H9 (cell line): ENCODE measurements around the gene AKAP11. TPM values are rescaled to one million over a fixed set of nuclear protein-coding genes. Genes with fewer than 3 reads are reported as not detected.

Experiments
- DNase-seq: peaks from one replicate; pipeline ENCODE4 v3.0.0-alpha.2; 2017
- H2AFZ ChIP-seq: one replicate; pipeline ENCODE4 v1.6.1; 2013; ENCODE audit warnings: mild to moderate bottlenecking, low read length, control low read depth, moderate library complexity
- H2AK5ac ChIP-seq: 2 replicates; pipeline ENCODE4 v1.6.1; 2013; ENCODE audit warnings: low read length, control low read depth, mixed read lengths; ENCODE audit not compliant: insufficient read length
- H2BK120ac ChIP-seq: one replicate; pipeline ENCODE4 v1.6.1; 2013; ENCODE audit warnings: low read depth, mild to moderate bottlenecking, low read length, control low read depth, inconsistent platforms; ENCODE audit not compliant: poor library complexity, severe bottlenecking
- H2BK12ac ChIP-seq: 2 replicates; pipeline ENCODE4 v1.6.1; 2013; ENCODE audit warnings: low read length, control low read depth, mixed read lengths, low read depth; ENCODE audit not compliant: insufficient read length
- H2BK15ac ChIP-seq: 2 replicates; pipeline ENCODE4 v1.6.1; 2013; ENCODE audit warnings: low read depth, low read length, control low read depth
- H2BK20ac ChIP-seq: one replicate; pipeline ENCODE4 v1.6.1; 2013; ENCODE audit warnings: low read depth, mild to moderate bottlenecking, low read length, control low read depth, inconsistent platforms; ENCODE audit not compliant: poor library complexity, severe bottlenecking
- H2BK5ac ChIP-seq: 2 replicates; pipeline ENCODE4 v1.6.1; 2013; ENCODE audit warnings: low read length, control low read depth, mixed read lengths; ENCODE audit not compliant: insufficient read length
- H3K14ac ChIP-seq: 2 replicates; pipeline ENCODE4 v1.6.1; 2013; ENCODE audit warnings: low read length, control low read depth; ENCODE audit not compliant: insufficient read depth
- H3K18ac ChIP-seq: 2 replicates; pipeline ENCODE4 v1.6.1; 2013; ENCODE audit warnings: low read depth, mild to moderate bottlenecking, mixed read lengths, low read length, control low read depth; ENCODE audit not compliant: insufficient read length
- H3K23ac ChIP-seq: 2 replicates; pipeline ENCODE4 v1.6.1; 2013; ENCODE audit warnings: low read length, control low read depth, mixed read lengths, low read depth; ENCODE audit not compliant: insufficient read length
- H3K23me2 ChIP-seq: 2 replicates; pipeline ENCODE4 v1.6.1; 2013; ENCODE audit warnings: low read depth, mild to moderate bottlenecking, mixed read lengths, low read length, control low read depth; ENCODE audit not compliant: insufficient read length, poor library complexity, severe bottlenecking
- H3K27ac ChIP-seq: 2 replicates; pipeline ENCODE4 v1.5.1; 2013; ENCODE audit warnings: low read length, control low read depth, mixed read lengths, low read depth; ENCODE audit not compliant: insufficient read length
- H3K27me3 ChIP-seq: 2 replicates; pipeline ENCODE4 v1.6.1; 2013; ENCODE audit warnings: low read length, control low read depth, inconsistent platforms; ENCODE audit not compliant: insufficient read depth
- H3K4ac ChIP-seq: 2 replicates; pipeline ENCODE4 v1.6.1; 2013; ENCODE audit warnings: low read depth, mild to moderate bottlenecking, control low read depth, inconsistent platforms, low read length, moderate library complexity
- H3K4me1 ChIP-seq: 2 replicates; pipeline ENCODE4 v1.6.1; 2013; ENCODE audit warnings: low read length, control low read depth, inconsistent platforms; ENCODE audit not compliant: insufficient read depth
- H3K4me2 ChIP-seq: 2 replicates; pipeline ENCODE4 v1.6.1; 2013; ENCODE audit warnings: low read length, control low read depth, mixed read lengths; ENCODE audit not compliant: insufficient read length, insufficient read depth
- H3K56ac ChIP-seq: 2 replicates; pipeline ENCODE4 v1.6.1; 2013; ENCODE audit warnings: low read depth, mild to moderate bottlenecking, mixed read lengths, low read length, control low read depth; ENCODE audit not compliant: insufficient read length
- H3K79me1 ChIP-seq: 2 replicates; pipeline ENCODE4 v1.6.1; 2013; ENCODE audit warnings: low read depth, mild to moderate bottlenecking, moderate library complexity, low read length, control low read depth, inconsistent platforms; ENCODE audit not compliant: insufficient read depth, poor library complexity, severe bottlenecking
- H3K79me2 ChIP-seq: 2 replicates; pipeline ENCODE4 v1.6.1; 2013; ENCODE audit warnings: low read length, control low read depth, inconsistent platforms; ENCODE audit not compliant: insufficient read depth
- H3K9ac ChIP-seq: 2 replicates; pipeline ENCODE4 v1.6.1; 2013; ENCODE audit warnings: low read length, control low read depth, mixed read lengths; ENCODE audit not compliant: insufficient read length; ENCODE audit errors: extremely low read depth
- H3K9me3 ChIP-seq: one replicate; pipeline ENCODE4 v1.6.1; 2013; ENCODE audit warnings: low read depth, low read length, inconsistent platforms; ENCODE audit not compliant: control insufficient read depth
- H3T11ph ChIP-seq: one replicate; pipeline ENCODE4 v1.6.1; 2013; ENCODE audit warnings: mild to moderate bottlenecking, low read length, control low read depth, inconsistent platforms
- H4K20me1 ChIP-seq: one replicate; pipeline ENCODE4 v1.6.1; 2013; ENCODE audit not compliant: control insufficient read depth, insufficient read length, insufficient read depth
- H4K5ac ChIP-seq: 2 replicates; pipeline ENCODE4 v1.6.1; 2013; ENCODE audit warnings: low read depth, mild to moderate bottlenecking, mixed read lengths, low read length, control low read depth; ENCODE audit not compliant: insufficient read length
- H4K8ac ChIP-seq: replicated peaks from 2 replicates; pipeline ENCODE4 v1.6.1; 2013; ENCODE audit warnings: low read length, control low read depth, mixed read lengths, low read depth; ENCODE audit not compliant: insufficient read length
- H4K91ac ChIP-seq: 2 replicates; pipeline ENCODE4 v1.6.1; 2013; ENCODE audit warnings: low read depth, mild to moderate bottlenecking, moderate library complexity, mixed read lengths, low read length, control low read depth; ENCODE audit not compliant: insufficient read length
- H3K27ac Mint-ChIP-seq, 3 experiments: 2 replicates in 2 of 3; 3 replicates in 1 of 3; pipeline ENCODE4 v1.8.0; 2020 to 2021; ENCODE audit warnings: mixed read lengths in 3 of 3, mild to moderate bottlenecking in 1 of 3, moderate library complexity in 1 of 3
- H3K27me3 Mint-ChIP-seq: 2 replicates; pipeline ENCODE4 v1.8.0; 2021; ENCODE audit warnings: low read depth, mild to moderate bottlenecking, moderate library complexity, mixed read lengths
- H3K36me3 Mint-ChIP-seq, 3 experiments: 2 replicates in 2 of 3; 3 replicates in 1 of 3; pipeline ENCODE4 v1.8.0; 2020 to 2021; ENCODE audit warnings: low read depth in 3 of 3, mixed read lengths in 3 of 3; ENCODE audit not compliant: insufficient read depth in 1 of 3
- H3K4me1 Mint-ChIP-seq, 2 experiments: 2 replicates each; pipeline ENCODE4 v1.8.0; 2020; ENCODE audit warnings: mixed read lengths in 2 of 2
- H3K4me3 Mint-ChIP-seq, 2 experiments: 2 replicates in 1 of 2; 3 replicates in 1 of 2; pipeline ENCODE4 v1.8.0; 2020 to 2021; ENCODE audit warnings: mild to moderate bottlenecking in 2 of 2, mixed read lengths in 2 of 2, moderate library complexity in 1 of 2
- H3K9me3 Mint-ChIP-seq, 2 experiments: 2 replicates in 1 of 2; 3 replicates in 1 of 2; pipeline ENCODE4 v1.8.0; 2020; ENCODE audit warnings: mild to moderate bottlenecking in 2 of 2, mixed read lengths in 2 of 2, moderate library complexity in 1 of 2
- CTCF ChIP-seq: fragments of 200-600 bp; sonication (generic); conservative IDR thresholded peaks from 3 replicates; pipeline ENCODE4 v1.8.0; 2021; ENCODE audit warnings: antibody characterized with exemption, mild to moderate bottlenecking
- WGBS: extraction: QIAGEN DNeasy Blood & Tissue Kit; methylation state at CpG from one replicate; pipeline ENCODE4 v1.1.7; 2013; ENCODE audit warnings: missing lambda C conversion rate, low lambda C conversion rate, mixed read lengths; ENCODE audit not compliant: insufficient read length; ENCODE audit errors: extremely low coverage; 5-methylcytosine and 5-hydroxymethylcytosine counted together
- total RNA-seq: library from RNA; stranded (reverse); gene quantifications from 2 replicates; pipeline ENCODE4 v1.2.1, GENCODE V29; 2021

AKAP11 gene
- total RNA-seq, 1 experiment from 2014 or later = 20.5 TPM

GRCh38 chr13:42369071-42369797, 97.3 kb downstream of the AKAP11 start:
- Histone ChIP-seq H3K27ac (no peak overlapping the region), H3K79me1 (no peaks in the 10 kb centered on the region), H3K56ac (no peak overlapping the region), H2BK120ac (no peak overlapping the region), H2BK20ac (no peak overlapping the region), H3K9ac (no peak overlapping the region), H2AK5ac (no peak overlapping the region), H2BK15ac (no peak overlapping the region), H3K9me3 (no peaks in the 10 kb centered on the region), H2AFZ (no peak overlapping the region), H4K8ac (no peak overlapping the region), H3K18ac (no peak overlapping the region), H3K23ac (no peak overlapping the region), H3K23me2 (no peaks in the 10 kb centered on the region), H2BK12ac (no peak overlapping the region), H3K4me2 (no peak overlapping the region), H3K4me1 (peaks cover 3% of the 10 kb centered on the region; the same call in 1 of the 2 replicates), H3K14ac (no peak overlapping the region), H4K91ac (no peak overlapping the region), H3K79me2 (0 out of 2 replicates have a peak, but pooled peaks cover 2% of the 10 kb centered on the region), H3T11ph (no peak overlapping the region), H3K27me3 (no peaks in the 10 kb centered on the region; the same call in 1 of the 2 replicates), H4K20me1 (no peaks in the 10 kb centered on the region), H2BK5ac (no peak overlapping the region), H4K5ac (no peak overlapping the region), H3K4ac (no peak overlapping the region)
- Mint-ChIP-seq H3K4me1 (peaks cover 13 to 17% of the 10 kb centered on the region in 2 experiments; a peak in 3 of 4 replicates), H3K36me3 (peaks cover 0 to 4% (median 0%) of the 10 kb centered on the region in 3 experiments; a peak in 2 of 7 replicates), H3K4me3 (no peak overlapping the region), H3K9me3 (no peaks in the 10 kb centered on the region), H3K27ac (no peak overlapping the region), H3K27me3 (no peaks in the 10 kb centered on the region; the same call in 1 of the 2 replicates)
- no peak for DNase-seq
- WGBS = no CpG with 5 or more reads among the region's 8 CpGs
- TF ChIP-seq CTCF = no peak
